CD14-positive monocyte (primary cell): ENCODE results near the gene KDM4C. TPM values are rescaled to one million over a fixed set of nuclear protein-coding genes. Genes with fewer than 3 reads are reported as not detected.

Experiments
- DNase-seq, 3 donors: peaks; one replicate each; pipeline ENCODE4 v3.0.0-alpha.2; 2011 to 2022
- H2AFZ ChIP-seq: 2 replicates; pipeline ENCODE4 v1.6.0; 2012; ENCODE audit warnings: mild to moderate bottlenecking, low read depth, low read length, inconsistent platforms; ENCODE audit not compliant: insufficient read depth, poor library complexity, severe bottlenecking
- H3K27ac ChIP-seq, 2 donors: 1 replicate in 1 of 2; 2 replicates in 1 of 2; pipeline ENCODE4 v1.5.1; 2012 to 2013; ENCODE audit warnings: low read length in 2 of 2, control low read depth in 1 of 2, inconsistent platforms in 1 of 2, low read depth in 1 of 2, mild to moderate bottlenecking in 1 of 2
- H3K27me3 ChIP-seq, 2 donors: one replicate each; pipeline versions ENCODE4 v1.6.0 to v1.6.1; 2011 to 2013; ENCODE audit warnings: low read length in 2 of 2; ENCODE audit not compliant: control insufficient read depth in 2 of 2, insufficient read depth in 2 of 2
- H3K36me3 ChIP-seq, 2 donors: replicated peaks in 1 of 2; 1 replicate in 1 of 2; 2 replicates in 1 of 2; pipeline versions ENCODE4 v1.5.1 to v1.6.1; 2012 to 2013; ENCODE audit warnings: low read length in 2 of 2, control low read depth in 1 of 2, inconsistent platforms in 1 of 2, mild to moderate bottlenecking in 1 of 2; ENCODE audit not compliant: insufficient read depth in 2 of 2, control insufficient read depth in 1 of 2
- H3K4me1 ChIP-seq, 2 donors: 1 replicate in 1 of 2; 2 replicates in 1 of 2; pipeline versions ENCODE4 v1.5.1 to v1.6.1; 2012 to 2013; ENCODE audit warnings: low read length in 2 of 2, control low read depth in 1 of 2, inconsistent platforms in 1 of 2, mild to moderate bottlenecking in 1 of 2, moderate library complexity in 1 of 2; ENCODE audit not compliant: insufficient read depth in 2 of 2, control insufficient read depth in 1 of 2
- H3K4me2 ChIP-seq: replicated peaks from 2 replicates; pipeline ENCODE3; 2012; ENCODE audit warnings: low read length, moderate library complexity, mild to moderate bottlenecking; ENCODE audit not compliant: poor library complexity, severe bottlenecking; ENCODE audit errors: extremely low read depth
- H3K4me3 ChIP-seq, 3 experiments: fragments of 200-600 bp in 1 of 3; sonication (generic) in 1 of 3; replicated peaks in 1 of 3; 1 replicate in 2 of 3; 2 replicates in 1 of 3; pipeline ENCODE4 v1.5.1; 2011 to 2013; ENCODE audit warnings: low read length in 3 of 3, mild to moderate bottlenecking in 3 of 3, control low read depth in 2 of 3, low read depth in 2 of 3, inconsistent platforms in 1 of 3, moderate library complexity in 1 of 3
- H3K79me2 ChIP-seq: 2 replicates; pipeline ENCODE4 v1.6.0; 2012; ENCODE audit warnings: mild to moderate bottlenecking, control low read depth, inconsistent platforms, low read length, moderate library complexity; ENCODE audit not compliant: insufficient read depth
- H3K9ac ChIP-seq: 2 replicates; pipeline ENCODE4 v1.6.0; 2017; ENCODE audit warnings: low read length, mild to moderate bottlenecking; ENCODE audit not compliant: insufficient read depth, poor library complexity, severe bottlenecking
- H3K9me3 ChIP-seq, 2 donors: replicated peaks in 1 of 2; 1 replicate in 1 of 2; 2 replicates in 1 of 2; pipeline versions ENCODE4 v1.5.1 to v1.6.1; 2012 to 2013; ENCODE audit warnings: low read length in 2 of 2, control low read depth in 1 of 2; ENCODE audit not compliant: control insufficient read depth in 1 of 2, insufficient read depth in 1 of 2
- H4K20me1 ChIP-seq: 2 replicates; pipeline ENCODE4 v1.6.0; 2012; ENCODE audit warnings: mild to moderate bottlenecking, low read length, control low read depth, moderate library complexity; ENCODE audit not compliant: insufficient read depth
- H3K27ac Mint-ChIP-seq, 7 donors: one replicate each; pipeline ENCODE4 v1.8.0; 2020; ENCODE audit warnings: mild to moderate bottlenecking in 7 of 7, mixed read lengths in 7 of 7, moderate library complexity in 6 of 7, inconsistent platforms in 2 of 7
- H3K27me3 Mint-ChIP-seq, 3 donors: one replicate each; pipeline ENCODE4 v1.8.0; 2021 to 2022; ENCODE audit warnings: low read depth in 3 of 3, mild to moderate bottlenecking in 3 of 3, mixed read lengths in 3 of 3, moderate library complexity in 3 of 3, inconsistent platforms in 1 of 3
- H3K36me3 Mint-ChIP-seq, 2 donors: one replicate each; pipeline ENCODE4 v1.8.0; 2020; ENCODE audit warnings: mixed read lengths in 2 of 2, inconsistent platforms in 1 of 2, mild to moderate bottlenecking in 1 of 2
- H3K4me1 Mint-ChIP-seq: one replicate; pipeline ENCODE4 v1.8.0; 2020; ENCODE audit warnings: mild to moderate bottlenecking, mixed read lengths
- H3K4me3 Mint-ChIP-seq, 2 donors: one replicate each; pipeline ENCODE4 v1.8.0; 2020; ENCODE audit warnings: mild to moderate bottlenecking in 2 of 2, mixed read lengths in 2 of 2, moderate library complexity in 1 of 2
- H3K9me3 Mint-ChIP-seq, 7 donors: one replicate each; pipeline ENCODE4 v1.8.0; 2020 to 2022; ENCODE audit warnings: mixed read lengths in 7 of 7, mild to moderate bottlenecking in 6 of 7, moderate library complexity in 6 of 7, inconsistent platforms in 2 of 7
- CTCF ChIP-seq: fragments of 200-600 bp; IDR thresholded peaks from one replicate; pipeline ENCODE4 v1.8.0; 2022; ENCODE audit warnings: antibody characterized with exemption, mild to moderate bottlenecking
- WGBS: methylation state at CpG from one replicate; pipeline ENCODE4 v1.1.5; 2013; ENCODE audit warnings: missing lambda C conversion rate; ENCODE audit not compliant: insufficient coverage; 5-methylcytosine and 5-hydroxymethylcytosine counted together
- intact Hi-C, 2 donors: fragments of 100-400 bp; cut with micrococcal nuclease; formaldehyde crosslinking; loops; one replicate each; pipeline versions ENCODE4 v1.15.0 to v1.15.1; 2023
- polyA plus RNA-seq, 3 donors: library from polyadenylated mRNA; depleted of rRNA in 1 of 3; unstranded in 2 of 3; stranded (reverse) in 1 of 3; fragments of 300-500 nt in 2 of 3; fragments of >200 nt in 1 of 3; fragmentation: Illumina TruSeq in 2 of 3; gene quantifications; 1 replicate in 2 of 3; 2 replicates in 1 of 3; pipeline ENCODE4 v1.2.3, GENCODE V29; 2012 to 2021

Gene KDM4C
- polyA plus RNA-seq, 3 donors, result 15.2 to 36.2 (median 17.1) TPM

DNA sequence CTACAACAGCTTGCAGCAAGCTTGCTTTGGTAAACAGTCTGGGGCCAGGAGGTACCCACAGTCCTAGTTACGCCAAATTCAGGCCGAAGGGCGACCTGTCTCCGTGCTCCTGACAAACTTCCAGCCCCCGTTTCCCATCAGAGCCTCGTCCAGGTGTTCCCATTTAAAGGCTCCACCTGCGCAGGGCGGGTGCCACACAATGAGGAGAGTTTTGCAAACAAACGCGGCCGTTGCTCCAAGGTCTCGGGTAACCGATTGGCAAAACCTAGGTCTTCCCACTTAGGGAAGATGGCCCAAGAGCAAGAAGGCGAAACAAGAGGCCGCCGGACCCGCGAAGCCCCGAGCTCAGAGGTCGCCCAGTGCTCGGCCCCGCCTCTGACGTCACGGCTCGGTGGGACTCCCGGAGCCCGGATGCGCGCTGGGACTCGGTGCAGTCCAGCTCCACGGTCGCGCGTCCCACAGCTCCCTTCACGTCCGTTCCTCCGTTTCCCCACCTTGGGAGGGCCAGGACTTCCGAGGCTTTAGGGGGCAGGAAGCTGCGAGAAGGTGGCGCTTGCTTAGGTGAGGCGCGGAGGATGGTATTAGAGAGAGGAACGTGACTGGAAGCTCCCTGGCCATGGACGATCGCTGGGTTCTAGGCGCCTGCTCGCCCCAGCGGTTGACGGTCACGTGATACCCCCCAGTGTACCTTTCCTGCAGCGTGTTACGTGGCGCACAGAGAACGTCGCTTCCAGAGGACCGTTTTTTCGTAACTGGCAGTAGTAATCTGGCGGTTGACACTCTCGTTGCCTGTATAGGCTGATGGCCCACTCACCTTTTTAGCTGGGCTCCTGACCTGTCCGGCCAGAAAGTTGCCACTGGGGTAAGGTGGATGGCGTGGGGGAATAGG is 41.8 kb upstream of the KDM4C start:
- Histone ChIP-seq H2AFZ (peak overlapping the region; percentile 87), H3K4me2 (peak overlapping the region; percentile 80), H3K27me3 (no peaks in the 10 kb centered on the region), H3K36me3 (no peaks in the 10 kb centered on the region), H4K20me1 (no peaks in the 10 kb centered on the region), H3K4me1 (peaks cover 14 to 31% of the 10 kb centered on the region in 2 donors), H3K9ac (peak overlapping the region; percentile 63), H3K79me2 (no peaks in the 10 kb centered on the region), H3K9me3 (no peaks in the 10 kb centered on the region), H3K4me3 (peak overlapping the region; percentile 30 to 77 (median 55)), H3K27ac (peak overlapping the region in 1 of 2 donors; percentile 71)
- Mint-ChIP-seq H3K27ac (peak overlapping the region in 6 of 7 donors; percentile 35 to 90 (median 68)), H3K9me3 (peaks cover 0 to 2% (median 0%) of the 10 kb centered on the region in 7 donors), H3K4me1 (peaks cover 25% of the 10 kb centered on the region), H3K4me3 (peak overlapping the region; percentile 83 to 91), H3K36me3 (no peaks in the 10 kb centered on the region), H3K27me3 (peaks cover 0 to 15% (median 9%) of the 10 kb centered on the region in 3 donors)
- intact Hi-C loops, result loop anchor here (5.0 kb wide), 2 partner anchors 34 to 36 kb away; no protein-coding TSS in a partner anchor
- DNase-seq, result peak; percentile 28 to 54 (median 48)
- no peak for TF ChIP-seq CTCF
- 26% methylated on average over 58 of the region's 61 CpGs for WGBS

DNA sequence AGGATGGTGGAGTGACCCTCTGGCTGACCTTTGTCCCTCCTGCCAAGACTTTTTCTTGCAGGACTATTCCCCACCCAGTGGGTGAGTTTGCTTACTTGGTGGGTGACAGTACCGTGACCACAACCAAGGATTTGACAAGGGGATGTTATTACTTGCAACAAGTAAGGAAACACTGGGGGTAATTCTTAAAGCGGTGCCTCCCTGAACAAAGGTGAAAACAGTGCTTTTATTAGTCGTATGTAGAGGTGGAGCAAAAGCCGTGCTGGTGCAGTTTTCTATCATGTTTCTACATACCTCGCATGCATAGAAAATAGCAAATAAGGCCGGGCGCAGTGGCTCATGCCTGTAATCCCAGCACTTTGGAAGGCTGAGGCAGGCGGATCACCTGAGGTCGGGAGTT is 41.0 kb upstream of the KDM4C start:
- intact Hi-C loops, result loop anchor here (5.0 kb wide), 2 partner anchors 34 to 36 kb away; no protein-coding TSS in a partner anchor
- Mint-ChIP-seq H3K27ac (peak overlapping the region in 3 of 7 donors; percentile 25 to 90 (median 86)), H3K9me3 (peaks cover 0 to 2% (median 0%) of the 10 kb centered on the region in 7 donors), H3K4me1 (peaks cover 25% of the 10 kb centered on the region), H3K36me3 (no peaks in the 10 kb centered on the region), H3K27me3 (peaks cover 0 to 15% (median 9%) of the 10 kb centered on the region in 3 donors), H3K4me3 (peak overlapping the region; percentile 83 to 91)
- Histone ChIP-seq H2AFZ (no peak overlapping the region), H4K20me1 (no peaks in the 10 kb centered on the region), H3K36me3 (no peaks in the 10 kb centered on the region), H3K79me2 (no peaks in the 10 kb centered on the region), H3K27ac (no peak overlapping the region), H3K9me3 (no peaks in the 10 kb centered on the region), H3K4me3 (peak overlapping the region in 2 of 3 experiments; percentile 55 to 77), H3K9ac (no peak overlapping the region), H3K4me1 (peaks cover 14 to 31% of the 10 kb centered on the region in 2 donors), H3K4me2 (peak overlapping the region; percentile 80), H3K27me3 (no peaks in the 10 kb centered on the region)
- no peak for TF ChIP-seq CTCF
- WGBS, result 97% methylated on average over 8 of the region's 9 CpGs
- no peak for DNase-seq
